CD8-positive, alpha-beta memory T cell (primary cell): ENCODE data around the gene MYO15B. TPM values are rescaled to one million over a fixed set of nuclear protein-coding genes. Genes with fewer than 3 reads are reported as not detected.

ENCODE experiments used
- CTCF ChIA-PET: fragments of 350-600 bp; sonication (Branson Sonifier 250); formaldehyde crosslinking; loops from one replicate; lab custom pipeline; 2021; ENCODE audit warnings: antibody characterized with exemption; lab: Charles Lee
- POLR2A ChIA-PET: fragments of 350-600 bp; sonication (Branson Sonifier 250); formaldehyde crosslinking; loops from one replicate; lab custom pipeline; 2021; ENCODE audit warnings: antibody characterized with exemption; lab: Charles Lee
- DNase-seq, 5 donors: peaks; one replicate each; pipeline versions ENCODE4 v3.0.0 to v3.0.0-alpha.2; 2020 to 2022; ENCODE audit warnings: mixed read lengths in 1 of 5
- H3K27ac ChIP-seq: one replicate; pipeline ENCODE4 v1.7.0; 2013; ENCODE audit warnings: low read depth, mild to moderate bottlenecking, low read length, moderate library complexity
- H3K27me3 ChIP-seq: 2 replicates; pipeline ENCODE4 v1.7.0; 2013; ENCODE audit warnings: low read length, mild to moderate bottlenecking; ENCODE audit not compliant: insufficient read depth, poor library complexity, severe bottlenecking
- H3K36me3 ChIP-seq: 2 replicates; pipeline ENCODE4 v1.7.0; 2013; ENCODE audit warnings: mild to moderate bottlenecking, low read length, moderate library complexity; ENCODE audit not compliant: insufficient read depth
- H3K4me1 ChIP-seq: 2 replicates; pipeline ENCODE4 v1.7.0; 2013; ENCODE audit warnings: mild to moderate bottlenecking, low read length, moderate library complexity; ENCODE audit not compliant: insufficient read depth
- H3K4me3 ChIP-seq: 2 replicates; pipeline ENCODE4 v1.7.0; 2013; ENCODE audit warnings: mild to moderate bottlenecking, low read length
- H3K9me3 ChIP-seq: 2 replicates; pipeline ENCODE4 v1.7.0; 2013; ENCODE audit warnings: mild to moderate bottlenecking, low read length
- H3K27ac Mint-ChIP-seq, 8 donors: one replicate each; pipeline ENCODE4 v1.8.0; 2020 to 2021; ENCODE audit warnings: mixed read lengths in 8 of 8, mild to moderate bottlenecking in 6 of 8, inconsistent platforms in 3 of 8, moderate library complexity in 3 of 8
- H3K27me3 Mint-ChIP-seq, 2 donors: one replicate each; pipeline ENCODE4 v1.8.0; 2020 to 2021; ENCODE audit warnings: mixed read lengths in 2 of 2, mild to moderate bottlenecking in 1 of 2, moderate library complexity in 1 of 2
- H3K36me3 Mint-ChIP-seq, 3 donors: one replicate each; pipeline ENCODE4 v1.8.0; 2020 to 2021; ENCODE audit warnings: mixed read lengths in 3 of 3, inconsistent platforms in 1 of 3, mild to moderate bottlenecking in 1 of 3
- H3K4me1 Mint-ChIP-seq, 3 donors: one replicate each; pipeline ENCODE4 v1.8.0; 2020 to 2021; ENCODE audit warnings: mixed read lengths in 3 of 3, inconsistent platforms in 1 of 3, mild to moderate bottlenecking in 1 of 3
- H3K4me3 Mint-ChIP-seq, 7 donors: one replicate each; pipeline ENCODE4 v1.8.0; 2020 to 2021; ENCODE audit warnings: mixed read lengths in 7 of 7, mild to moderate bottlenecking in 6 of 7, moderate library complexity in 4 of 7, inconsistent platforms in 2 of 7
- H3K9me3 Mint-ChIP-seq, 5 donors: one replicate each; pipeline ENCODE4 v1.8.0; 2020 to 2022; ENCODE audit warnings: mixed read lengths in 5 of 5, mild to moderate bottlenecking in 3 of 5, moderate library complexity in 2 of 5, inconsistent platforms in 1 of 5
- polyA plus RNA-seq: library from polyadenylated mRNA; unstranded; fragments of 300-500 nt; fragmentation: Illumina TruSeq; gene quantifications from one replicate; pipeline ENCODE4 v1.2.3, GENCODE V29; 2021
- total RNA-seq, 2 experiments: library from RNA; stranded (reverse); gene quantifications; one replicate each; pipeline ENCODE4 v1.2.3, GENCODE V29; 2021

The MYO15B gene
- total and polyA plus RNA-seq, 3 experiments from 2014 or later, result 1.6 to 33.3 (median 26.1) TPM

- Mint-ChIP-seq H3K27me3 (no peaks in the 10 kb centered on the region), H3K27ac (no peak overlapping the region), H3K9me3 (no peaks in the 10 kb centered on the region), H3K4me3 (no peak overlapping the region), H3K36me3 (peaks cover 0 to 11% (median 0%) of the 10 kb centered on the region in 3 donors), H3K4me1 (no peaks in the 10 kb centered on the region)
- DNase-seq, result no peak
- Histone ChIP-seq H3K27me3 (no peaks in the 10 kb centered on the region), H3K4me3 (no peak overlapping the region), H3K27ac (no peak overlapping the region), H3K9me3 (no peaks in the 10 kb centered on the region), H3K4me1 (no peaks in the 10 kb centered on the region), H3K36me3 (no peaks in the 10 kb centered on the region)
- ChIA-PET CTCF (interaction anchor here (0.7 to 1.7 kb wide), 4 partner anchors 9 to 133 kb away, joined by 3 to 7 read pairs (median 5); partner anchors contain the start of gene SMIM5), POLR2A (no interaction called here)
These were observed 29.0 kb downstream of the MYO15B start for GRCh38 chr17:75616521-75617122.

DNA sequence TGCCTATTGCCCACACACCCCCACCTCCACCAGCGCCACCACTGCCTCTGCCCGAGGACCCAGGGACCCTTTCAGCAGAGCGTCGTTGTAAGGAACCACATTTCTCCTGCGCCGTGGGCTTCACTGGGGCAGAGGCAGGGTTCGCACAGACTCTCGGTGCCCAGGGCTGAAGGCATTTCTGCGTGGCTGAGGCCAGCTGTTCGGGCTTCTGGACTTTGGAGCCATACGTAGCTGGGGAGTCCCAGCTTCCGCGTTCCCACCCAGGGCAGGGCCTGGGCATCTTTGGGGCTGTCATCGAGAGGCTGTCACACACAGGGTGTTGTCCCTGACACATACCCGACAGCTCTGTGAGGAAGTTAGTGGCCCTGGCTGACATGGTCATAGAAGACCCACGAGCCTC, 29.6 kb downstream of the MYO15B start:
- Mint-ChIP-seq H3K27ac (no peak overlapping the region), H3K9me3 (no peaks in the 10 kb centered on the region), H3K27me3 (no peaks in the 10 kb centered on the region), H3K4me1 (no peaks in the 10 kb centered on the region), H3K4me3 (no peak overlapping the region), H3K36me3 (peaks cover 0 to 9% (median 2%) of the 10 kb centered on the region in 3 donors)
- ChIA-PET CTCF (interaction anchor here (0.7 to 1.7 kb wide), 3 partner anchors 8 to 132 kb away, joined by 3 to 7 read pairs (median 6); partner anchors contain the start of gene SMIM5), POLR2A (no interaction called here)
- Histone ChIP-seq H3K27me3 (no peaks in the 10 kb centered on the region), H3K27ac (no peak overlapping the region), H3K36me3 (no peaks in the 10 kb centered on the region), H3K4me1 (no peaks in the 10 kb centered on the region), H3K4me3 (no peak overlapping the region), H3K9me3 (no peaks in the 10 kb centered on the region)
- no peak for DNase-seq

- no peaks in the 10 kb centered on the region for H3K36me3 ChIP-seq
- H3K9me3 ChIP-seq, result no peaks in the 10 kb centered on the region
- no peak overlapping the region for H3K4me3 ChIP-seq
- Mint-ChIP-seq H3K27ac (no peak overlapping the region), H3K4me1 (no peaks in the 10 kb centered on the region), H3K9me3 (no peaks in the 10 kb centered on the region), H3K4me3 (no peak overlapping the region), H3K27me3 (no peaks in the 10 kb centered on the region), H3K36me3 (peaks cover 0 to 12% (median 3%) of the 10 kb centered on the region in 3 donors)
- ChIA-PET POLR2A (no interaction called here), CTCF (interaction anchor here (1.7 kb wide), 1 partner anchor 132 kb away, joined by 6 read pairs; no protein-coding TSS in a partner anchor)
- H3K27ac ChIP-seq, result no peak overlapping the region
- no peak for DNase-seq
- no peaks in the 10 kb centered on the region for H3K27me3 ChIP-seq
- no peaks in the 10 kb centered on the region for H3K4me1 ChIP-seq
These were observed 30.1 kb downstream of the MYO15B start for GRCh38 chr17:75617675-75618074.

- no peaks in the 10 kb centered on the region for H3K9me3 Mint-ChIP-seq
- Histone ChIP-seq H3K36me3 (no peaks in the 10 kb centered on the region), H3K4me3 (no peak overlapping the region), H3K4me1 (no peaks in the 10 kb centered on the region), H3K27me3 (no peaks in the 10 kb centered on the region), H3K27ac (no peak overlapping the region), H3K9me3 (no peaks in the 10 kb centered on the region)
- peak overlapping the region in 1 of 8 donors; percentile 33 for H3K27ac Mint-ChIP-seq
- peaks cover 0 to 12% (median 3%) of the 10 kb centered on the region in 3 donors for H3K36me3 Mint-ChIP-seq
- no peaks in the 10 kb centered on the region for H3K4me1 Mint-ChIP-seq
- CTCF ChIA-PET, result interaction anchor here (1.2 kb wide), 2 partner anchors 9 to 13 kb away, joined by 4 to 5 read pairs; partner anchors contain the start of gene SMIM5
- POLR2A ChIA-PET, result no interaction called here
- no peak overlapping the region for H3K4me3 Mint-ChIP-seq
- peaks cover 0 to 2% of the 10 kb centered on the region in 2 donors for H3K27me3 Mint-ChIP-seq
- DNase-seq, result no peak
These were observed 32.2 kb downstream of the MYO15B start for GRCh38 chr17:75619506-75620431.

DNA sequence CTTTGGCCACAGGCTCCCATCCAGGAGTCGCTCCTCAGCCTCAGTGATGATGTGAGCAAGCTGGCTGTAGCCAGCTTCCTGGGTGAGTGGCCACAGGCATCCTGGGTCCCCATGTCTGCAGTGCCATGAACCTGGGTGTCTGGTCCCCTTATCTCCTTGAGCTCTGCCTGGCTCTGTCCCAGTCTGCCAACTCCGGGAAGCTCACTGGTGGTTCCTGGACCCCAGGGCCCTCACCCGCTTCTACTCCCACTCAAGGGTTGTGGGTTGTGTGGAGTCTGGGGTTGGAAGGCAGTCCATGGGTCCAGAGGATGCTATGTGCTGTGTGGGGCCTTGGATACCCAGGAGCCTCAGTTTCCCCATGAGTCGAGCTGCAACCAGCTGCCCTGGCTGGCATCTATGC, 33.9 kb downstream of the MYO15B start:
- H3K9me3 ChIP-seq, result no peaks in the 10 kb centered on the region
- no peak overlapping the region for H3K27ac Mint-ChIP-seq
- ChIA-PET CTCF (interaction anchor here (1.1 to 1.7 kb wide), 2 partner anchors 11 to 132 kb away, joined by 3 to 6 read pairs; partner anchors contain the start of gene SMIM5), POLR2A (no interaction called here)
- H3K36me3 Mint-ChIP-seq, result peaks cover 0 to 16% (median 3%) of the 10 kb centered on the region in 3 donors
- DNase-seq, result no peak
- H3K27me3 ChIP-seq, result no peaks in the 10 kb centered on the region
- no peaks in the 10 kb centered on the region for H3K36me3 ChIP-seq
- H3K4me1 ChIP-seq, result no peaks in the 10 kb centered on the region
- no peaks in the 10 kb centered on the region for H3K9me3 Mint-ChIP-seq
- peaks cover 0 to 2% of the 10 kb centered on the region in 2 donors for H3K27me3 Mint-ChIP-seq
- H3K4me1 Mint-ChIP-seq, result no peaks in the 10 kb centered on the region
- no peak overlapping the region for H3K4me3 ChIP-seq
- H3K4me3 Mint-ChIP-seq, result no peak overlapping the region
- H3K27ac ChIP-seq, result no peak overlapping the region

DNA sequence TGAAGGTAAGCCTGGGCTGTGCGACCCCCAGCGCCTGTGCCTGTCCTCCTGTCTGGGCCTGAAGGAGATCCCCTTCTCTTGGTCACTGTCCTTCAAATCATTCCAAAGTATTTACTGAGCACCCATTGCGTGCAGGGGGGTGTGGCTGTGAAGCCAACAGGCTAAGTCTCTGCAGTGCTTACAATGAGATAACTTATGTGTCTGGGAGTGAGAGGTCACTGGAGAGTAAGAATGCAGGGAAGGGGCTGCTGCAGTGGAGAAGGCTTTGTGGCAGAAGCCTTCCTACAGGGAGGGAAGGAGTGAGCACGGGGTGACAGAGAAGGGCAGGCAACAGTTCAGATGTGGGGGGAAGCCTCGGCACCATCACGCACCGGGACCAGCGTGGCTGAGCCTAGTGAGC, 34.5 kb downstream of the MYO15B start:
- no peaks in the 10 kb centered on the region for H3K36me3 ChIP-seq

DNA sequence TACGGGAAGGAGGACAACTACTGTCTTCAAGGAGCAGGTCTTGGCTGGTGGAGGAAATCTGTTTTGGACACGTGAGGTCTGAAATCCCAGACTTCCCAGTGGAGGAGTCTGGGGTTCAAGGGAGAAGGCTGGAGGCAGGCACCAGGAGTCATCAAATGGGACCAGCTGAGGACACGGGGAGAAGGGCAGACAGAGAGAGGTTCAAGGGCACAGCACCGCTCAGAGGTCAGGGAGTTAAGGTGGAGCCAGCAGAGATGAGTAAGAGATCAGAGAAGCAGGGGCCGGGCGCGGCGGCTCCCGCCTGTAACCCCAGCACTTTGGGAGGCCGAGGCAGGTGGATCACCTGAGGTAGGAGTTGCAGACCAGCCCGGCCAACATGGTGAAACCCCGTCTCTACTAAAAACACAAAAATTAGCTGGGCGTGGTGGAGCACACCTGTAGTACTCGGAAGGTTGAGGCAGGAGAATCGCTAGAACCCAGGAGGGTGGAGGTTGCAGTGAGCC, 35.2 kb downstream of the MYO15B start:
- H3K36me3 Mint-ChIP-seq, result peaks cover 0 to 20% (median 3%) of the 10 kb centered on the region in 3 donors
- no peaks in the 10 kb centered on the region for H3K27me3 ChIP-seq
- no peaks in the 10 kb centered on the region for H3K9me3 ChIP-seq
- H3K27ac ChIP-seq, result no peak overlapping the region
- H3K27me3 Mint-ChIP-seq, result peaks cover 0 to 2% of the 10 kb centered on the region in 2 donors
- H3K4me1 ChIP-seq, result no peaks in the 10 kb centered on the region
- POLR2A ChIA-PET, result no interaction called here
- DNase-seq, result no peak
- no peaks in the 10 kb centered on the region for H3K36me3 ChIP-seq
- H3K27ac Mint-ChIP-seq, result peak overlapping the region in 2 of 8 donors; percentile 33 to 36
- H3K4me1 Mint-ChIP-seq, result no peaks in the 10 kb centered on the region
- no peaks in the 10 kb centered on the region for H3K9me3 Mint-ChIP-seq
- CTCF ChIA-PET, result interaction anchor here (1.1 to 2.6 kb wide), 2 partner anchors 10 to 131 kb away, joined by 3 to 18 read pairs; partner anchors contain the start of gene SMIM5
- H3K4me3 ChIP-seq, result no peak overlapping the region
- no peak overlapping the region for H3K4me3 Mint-ChIP-seq

More for the DNA sequence above, 34.5 kb downstream of the MYO15B start:
- H3K4me1 Mint-ChIP-seq, result no peaks in the 10 kb centered on the region
- H3K27ac Mint-ChIP-seq, result peak overlapping the region in 4 of 8 donors; percentile 6 to 89 (median 56)
- H3K4me3 ChIP-seq, result no peak overlapping the region
- peaks cover 0 to 2% of the 10 kb centered on the region in 2 donors for H3K27me3 Mint-ChIP-seq
- no peaks in the 10 kb centered on the region for H3K27me3 ChIP-seq
- CTCF ChIA-PET, result interaction anchor here (1.1 to 1.7 kb wide), 2 partner anchors 11 to 131 kb away, joined by 3 to 6 read pairs; partner anchors contain the start of gene SMIM5
- no peak overlapping the region for H3K4me3 Mint-ChIP-seq
- no peaks in the 10 kb centered on the region for H3K4me1 ChIP-seq
- H3K27ac ChIP-seq, result no peak overlapping the region
- no peak for DNase-seq
- no peaks in the 10 kb centered on the region for H3K9me3 ChIP-seq
- POLR2A ChIA-PET, result no interaction called here
- no peaks in the 10 kb centered on the region for H3K9me3 Mint-ChIP-seq
- H3K36me3 Mint-ChIP-seq, result peaks cover 0 to 18% (median 3%) of the 10 kb centered on the region in 3 donors
